MCF 10A (cell line): Measurements from ENCODE around the gene INO80D. TPM values are rescaled to one million over a fixed set of nuclear protein-coding genes. Genes with fewer than 3 reads are reported as not detected.

ENCODE experiments used
- total RNA-seq: library from RNA; stranded (reverse); gene quantifications from 2 replicates; pipeline ENCODE4 v1.2.3, GENCODE V29; 2022

The INO80D gene
- total RNA-seq, 1 experiment from 2014 or later: 21.6 TPM

Other genes starting within 250 kb of the INO80D start
- gene NDUFS1, start 73.3 kb upstream of the INO80D start, total RNA-seq: 91.9 and 100 TPM in 2 replicates
- 1,045 and 1,110 TPM in 2 replicates for gene EEF1B2, start 73.7 kb upstream of the INO80D start, total RNA-seq
- gene ZDBF2, start 188.5 kb upstream of the INO80D start, total RNA-seq: 15.6 and 21.3 TPM in 2 replicates